IMR-90 (cell line): Measurements from ENCODE around the gene MED13. TPM values are rescaled to one million over a fixed set of nuclear protein-coding genes. Genes with fewer than 3 reads are reported as not detected.

Experiments used
- ATAC-seq: fragments of 200-7000 bp; cut with Tn5 transposase; 2 replicates; pipeline ENCODE4 v1.9.1; 2020; ENCODE audit warnings: low read depth, mild to moderate bottlenecking, moderate library complexity
- BruUV-seq: library from RNA; stranded (reverse); fragments of 400-500 nt; replicated peaks from 2 replicates; lab custom pipeline; 2021; lab: Mats Ljungman, UMichigan
- CTCF ChIA-PET: fragments of 300-600 bp; formaldehyde crosslinking; extraction: SDS; loops from one replicate; lab custom pipeline; 2021; ENCODE audit warnings: antibody characterized with exemption; lab: Yijun Ruan, JAX
- POLR2A ChIA-PET: fragments of 300-600 bp; sonication (Branson Sonifier 250); formaldehyde crosslinking; loops from one replicate; lab custom pipeline; 2022; ENCODE audit warnings: antibody characterized with exemption; ENCODE audit not compliant: unreplicated experiment; lab: Charles Lee
- DNase-seq: peaks from one replicate; pipeline ENCODE4 v3.0.0; 2013
- H2AFZ ChIP-seq: replicated peaks from 2 replicates; pipeline ENCODE3; 2013; ENCODE audit warnings: low read length, mild to moderate bottlenecking; ENCODE audit not compliant: poor library complexity
- H2AK5ac ChIP-seq: 2 replicates; pipeline ENCODE4 v1.6.1; 2013; ENCODE audit warnings: low read depth, low read length, inconsistent platforms
- H2AK9ac ChIP-seq: replicated peaks from 2 replicates; pipeline ENCODE3; 2013; ENCODE audit warnings: mild to moderate bottlenecking, low read depth, low read length, moderate library complexity; ENCODE audit not compliant: poor library complexity
- H2BK120ac ChIP-seq: 2 replicates; pipeline ENCODE4 v1.6.1; 2013; ENCODE audit warnings: low read depth, low read length, inconsistent platforms
- H2BK15ac ChIP-seq: 3 replicates; pipeline ENCODE4 v1.6.1; 2013; ENCODE audit warnings: low read depth, low read length, inconsistent platforms
- H2BK20ac ChIP-seq: 2 replicates; pipeline ENCODE4 v1.6.1; 2013; ENCODE audit warnings: low read depth, mild to moderate bottlenecking, inconsistent platforms, low read length, moderate library complexity
- H2BK5ac ChIP-seq: 2 replicates; pipeline ENCODE4 v1.6.1; 2013; ENCODE audit warnings: mild to moderate bottlenecking, low read depth, low read length, inconsistent platforms; ENCODE audit not compliant: poor library complexity, severe bottlenecking
- H3K14ac ChIP-seq: replicated peaks from 2 replicates; pipeline ENCODE4 v1.6.1; 2013; ENCODE audit warnings: low read depth, low read length, inconsistent platforms
- H3K18ac ChIP-seq: 2 replicates; pipeline ENCODE4 v1.6.1; 2013; ENCODE audit warnings: low read depth, low read length, control low read depth
- H3K23ac ChIP-seq: 2 replicates; pipeline ENCODE4 v1.6.1; 2013; ENCODE audit warnings: low read depth, low read length, inconsistent platforms
- H3K27ac ChIP-seq: 2 replicates; pipeline ENCODE4 v1.5.1; 2013; ENCODE audit warnings: mild to moderate bottlenecking, control low read depth, low read length; ENCODE audit not compliant: insufficient read depth
- H3K27me3 ChIP-seq: 2 replicates; pipeline ENCODE4 v1.6.1; 2013; ENCODE audit warnings: low read length; ENCODE audit not compliant: control insufficient read depth, insufficient read depth
- H3K36me3 ChIP-seq: 2 replicates; pipeline ENCODE4 v1.6.1; 2013; ENCODE audit warnings: low read length, mixed read lengths; ENCODE audit not compliant: control insufficient read depth, insufficient read depth
- H3K4ac ChIP-seq: 2 replicates; pipeline ENCODE4 v1.6.1; 2013; ENCODE audit warnings: low read depth, low read length, inconsistent platforms
- H3K4me1 ChIP-seq: 2 replicates; pipeline ENCODE4 v1.6.1; 2013; ENCODE audit warnings: low read length, mixed read lengths; ENCODE audit not compliant: control insufficient read depth, insufficient read depth
- H3K4me2 ChIP-seq: 2 replicates; pipeline ENCODE4 v1.6.1; 2013; ENCODE audit warnings: low read depth, mild to moderate bottlenecking, control low read depth, low read length, moderate library complexity
- H3K4me3 ChIP-seq: 2 replicates; pipeline ENCODE4 v1.5.1; 2013; ENCODE audit warnings: low read depth, mild to moderate bottlenecking, control low read depth, low read length, moderate library complexity; ENCODE audit not compliant: insufficient read depth
- H3K56ac ChIP-seq: 2 replicates; pipeline ENCODE4 v1.6.1; 2013; ENCODE audit warnings: low read length, inconsistent platforms; ENCODE audit not compliant: insufficient read depth; ENCODE audit errors: extremely low read depth
- H3K79me1 ChIP-seq, 2 experiments: 2 replicates each; pipeline ENCODE4 v1.6.1; 2013; ENCODE audit warnings: low read length in 2 of 2, inconsistent platforms in 1 of 2, low read depth in 1 of 2
- H3K9ac ChIP-seq: 2 replicates; pipeline ENCODE4 v1.6.1; 2013; ENCODE audit warnings: low read depth, low read length, control low read depth
- H3K9me1 ChIP-seq: 2 replicates; pipeline ENCODE4 v1.6.1; 2013; ENCODE audit warnings: low read length, inconsistent platforms; ENCODE audit not compliant: insufficient read depth
- H3K9me3 ChIP-seq: 2 replicates; pipeline ENCODE4 v1.6.1; 2013; ENCODE audit warnings: low read length; ENCODE audit not compliant: control insufficient read depth, insufficient read depth
- H4K20me1 ChIP-seq: 2 replicates; pipeline ENCODE4 v1.6.1; 2013; ENCODE audit warnings: low read length, inconsistent platforms; ENCODE audit not compliant: insufficient read depth
- H4K5ac ChIP-seq: 2 replicates; pipeline ENCODE4 v1.6.1; 2013; ENCODE audit warnings: mild to moderate bottlenecking, low read depth, low read length, control low read depth
- H4K8ac ChIP-seq, 2 experiments: 2 replicates each; pipeline ENCODE4 v1.6.1; 2013; ENCODE audit warnings: low read depth in 2 of 2, low read length in 2 of 2, control low read depth in 1 of 2, inconsistent platforms in 1 of 2
- H4K91ac ChIP-seq: 2 replicates; pipeline ENCODE4 v1.6.1; 2013; ENCODE audit warnings: low read depth, low read length, inconsistent platforms; ENCODE audit not compliant: insufficient read depth
- CHD1 ChIP-seq: IDR thresholded peaks from 2 replicates; pipeline ENCODE4 v1.6.1; 2012; ENCODE audit warnings: low read depth, low read length, improper control_type of control experiment
- ELK1 ChIP-seq: fragments of 150-350 bp; IDR thresholded peaks from 2 replicates; pipeline ENCODE4 v1.6.1; 2016; ENCODE audit warnings: low read depth, mild to moderate bottlenecking, low read length, moderate library complexity, borderline replicate concordance
- FOS ChIP-seq: fragments of 150-350 bp; IDR thresholded peaks from 2 replicates; pipeline ENCODE4 v1.6.1; 2016; ENCODE audit warnings: low read depth, low read length
- MAZ ChIP-seq: IDR thresholded peaks from 2 replicates; pipeline ENCODE4 v1.6.1; 2012; ENCODE audit warnings: low read depth, mild to moderate bottlenecking, low read length, improper control_type of control experiment, moderate library complexity, borderline replicate concordance
- WGBS, 2 experiments: methylation state at CpG; one replicate each; pipeline versions ENCODE4 v1.1.5 to v1.1.7; 2013; ENCODE audit warnings: missing lambda C conversion rate in 2 of 2; ENCODE audit not compliant: insufficient read length in 1 of 2; ENCODE audit errors: extremely low coverage in 2 of 2; 5-methylcytosine and 5-hydroxymethylcytosine counted together
- dilution Hi-C: fragments of 300-500 bp; cut with HindIII; formaldehyde crosslinking; loops from one replicate; pipeline ENCODE4 v1.14.3; 2018; ENCODE audit warnings: low sequenced_read_pairs; ENCODE audit not compliant: unreplicated experiment
- in situ Hi-C: fragments of 300-500 bp; cut with MboI; formaldehyde crosslinking; loops from 3 replicates; pipeline ENCODE4 v1.14.3; 2019; ENCODE audit warnings: low sequenced_read_pairs, inconsistent platforms, mixed read lengths
- intact Hi-C: fragments of 100-400 bp; cut with micrococcal nuclease; formaldehyde crosslinking; loops from 2 replicates; pipeline ENCODE4 v1.10.0; 2022
- polyA plus RNA-seq, 3 experiments: library from polyadenylated mRNA; depleted of rRNA; stranded (reverse); fragments of >200 nt; gene quantifications; 2 replicates each; pipeline ENCODE4 v1.2.3, GENCODE V29; 2012; ENCODE audit warnings: low replicate concordance in 1 of 3
- total RNA-seq: library from RNA; depleted of rRNA; stranded (reverse); fragments of >200 nt; gene quantifications from 2 replicates; pipeline ENCODE4 v1.2.3, GENCODE V29; 2012

MED13 gene
- total and polyA plus RNA-seq, 2 of the 4 experiments (the other 2 are of a cell fraction), result 9.7 to 67.2 TPM

- Histone ChIP-seq H3K27ac (no peak overlapping the region), H2BK120ac (no peak overlapping the region), H3K36me3 (no peaks in the 10 kb centered on the region), H2BK20ac (no peak overlapping the region), H3K9me3 (no peaks in the 10 kb centered on the region), H2AK5ac (no peak overlapping the region), H3K4me1 (no peaks in the 10 kb centered on the region), H3K4me3 (no peak overlapping the region), H3K56ac (no peak overlapping the region), H3K4me2 (no peak overlapping the region), H2AK9ac (no peak overlapping the region), H4K5ac (no peak overlapping the region), H3K9me1 (no peaks in the 10 kb centered on the region), H2BK15ac (no peak overlapping the region), H3K79me1 (no peaks in the 10 kb centered on the region), H3K23ac (no peak overlapping the region), H4K91ac (no peak overlapping the region), H4K8ac (no peak overlapping the region), H2AFZ (no peak overlapping the region), H3K14ac (no peak overlapping the region), H3K9ac (no peak overlapping the region), H3K4ac (no peak overlapping the region), H4K20me1 (no peaks in the 10 kb centered on the region), H2BK5ac (no peak overlapping the region), H3K27me3 (peaks cover 20% of the 10 kb centered on the region), H3K18ac (no peak overlapping the region)
- intact Hi-C loops (no loop called here), dilution Hi-C loops (no loop called here), in situ Hi-C loops (no loop called here)
- no TSS peak for BruUV-seq
- POLR2A ChIA-PET, result no interaction called here
- CTCF ChIA-PET, result no interaction called here
- ATAC-seq (no peak), DNase-seq (no peak)
- TF ChIP-seq CHD1 (no peak), ELK1 (no peak), FOS (no peak), MAZ (no peak)
- 57% methylated on average over 1 of the region's 3 CpGs; no CpG with 5 or more reads in 1 of the 2 experiments for WGBS, 2 experiments
These were observed 40.3 kb upstream of the MED13 start for GRCh38 chr17:62105357-62105756.
